SK-N-MC (cell line): ENCODE results near the gene OR56A4.

ENCODE experiments used
- EZH2 ChIP-seq: fragments of 200-600 bp; sonication (generic); IDR thresholded peaks from one replicate; pipeline ENCODE4 v1.6.1; 2017; ENCODE audit warnings: antibody characterized with exemption
- FOXP2 ChIP-seq: optimal IDR thresholded peaks from 2 replicates; pipeline ENCODE3; 2011; ENCODE audit warnings: mild to moderate bottlenecking, moderate library complexity; ENCODE audit not compliant: insufficient read depth; ENCODE audit errors: extremely low read length, control extremely low read depth
- POLR2AphosphoS5 ChIP-seq: IDR thresholded peaks from 2 replicates; pipeline ENCODE4 v1.6.1; 2012; ENCODE audit warnings: mild to moderate bottlenecking, low read depth, low read length, borderline replicate concordance

DNA sequence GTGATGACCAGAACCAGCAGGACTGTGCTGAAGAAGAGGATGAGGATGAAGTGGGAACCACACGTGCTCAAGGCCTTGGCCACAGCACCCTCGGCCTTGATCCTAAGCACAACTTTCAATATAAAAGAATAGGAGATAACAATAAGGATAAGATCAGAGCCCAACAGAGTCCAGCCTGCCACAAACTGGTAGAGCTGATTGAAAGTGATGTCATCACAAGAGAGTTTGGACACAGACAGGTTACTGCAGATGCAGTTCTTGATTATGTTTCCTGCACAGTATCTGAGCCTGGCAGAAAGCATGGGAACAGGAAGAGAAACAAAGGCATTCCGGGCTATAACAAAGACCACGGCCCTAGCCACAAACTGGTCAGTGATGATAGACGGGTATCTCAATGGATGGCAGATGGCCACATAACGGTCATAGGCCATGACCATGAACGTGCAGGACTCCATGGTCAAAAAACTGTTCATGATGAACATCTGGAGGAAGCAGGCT is 4.5 kb downstream of the OR56A4 start:
- TF ChIP-seq POLR2AphosphoS5 (no peak), EZH2 (no peak), FOXP2 (no peak)
